ENCODE data around the gene CCDC91.

DNA sequence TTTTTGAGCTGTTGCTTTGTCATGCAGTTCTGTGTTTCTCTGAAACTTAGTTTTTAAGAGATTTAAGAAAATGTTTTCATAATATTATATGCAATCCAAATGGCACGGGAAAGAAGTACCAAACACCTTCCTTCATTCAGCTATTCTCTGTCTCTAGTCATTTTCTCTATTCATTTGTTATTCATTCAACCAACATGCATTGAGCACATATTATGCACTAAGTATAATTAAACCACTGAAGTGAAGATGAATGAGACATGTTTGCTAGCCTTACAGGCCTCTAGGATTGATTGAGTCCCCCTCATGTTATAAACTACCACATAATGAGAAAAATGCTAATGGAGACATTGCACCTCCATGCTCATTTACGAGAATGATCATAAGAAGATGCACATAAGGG is 45.7 kb upstream of the CCDC91 start:
- TF ChIP-seq, protein P1, sequence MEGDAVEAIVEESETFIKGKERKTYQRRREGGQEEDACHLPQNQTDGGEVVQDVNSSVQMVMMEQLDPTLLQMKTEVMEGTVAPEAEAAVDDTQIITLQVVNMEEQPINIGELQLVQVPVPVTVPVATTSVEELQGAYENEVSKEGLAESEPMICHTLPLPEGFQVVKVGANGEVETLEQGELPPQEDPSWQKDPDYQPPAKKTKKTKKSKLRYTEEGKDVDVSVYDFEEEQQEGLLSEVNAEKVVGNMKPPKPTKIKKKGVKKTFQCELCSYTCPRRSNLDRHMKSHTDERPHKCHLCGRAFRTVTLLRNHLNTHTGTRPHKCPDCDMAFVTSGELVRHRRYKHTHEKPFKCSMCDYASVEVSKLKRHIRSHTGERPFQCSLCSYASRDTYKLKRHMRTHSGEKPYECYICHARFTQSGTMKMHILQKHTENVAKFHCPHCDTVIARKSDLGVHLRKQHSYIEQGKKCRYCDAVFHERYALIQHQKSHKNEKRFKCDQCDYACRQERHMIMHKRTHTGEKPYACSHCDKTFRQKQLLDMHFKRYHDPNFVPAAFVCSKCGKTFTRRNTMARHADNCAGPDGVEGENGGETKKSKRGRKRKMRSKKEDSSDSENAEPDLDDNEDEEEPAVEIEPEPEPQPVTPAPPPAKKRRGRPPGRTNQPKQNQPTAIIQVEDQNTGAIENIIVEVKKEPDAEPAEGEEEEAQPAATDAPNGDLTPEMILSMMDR (IDR thresholded peaks at IDR 0.05): no peak
- no peak for TF ChIP-seq POLR2A (IDR thresholded peaks at IDR 0.05)
